H9 (cell line): ENCODE data around the gene GBA2. TPM values are rescaled to one million over a fixed set of nuclear protein-coding genes. Genes with fewer than 3 reads are reported as not detected.

Experiments used
- DNase-seq: peaks from one replicate; pipeline ENCODE4 v3.0.0-alpha.2; 2017
- H2AFZ ChIP-seq: one replicate; pipeline ENCODE4 v1.6.1; 2013; ENCODE audit warnings: mild to moderate bottlenecking, low read length, control low read depth, moderate library complexity
- H2AK5ac ChIP-seq: 2 replicates; pipeline ENCODE4 v1.6.1; 2013; ENCODE audit warnings: low read length, control low read depth, mixed read lengths; ENCODE audit not compliant: insufficient read length
- H2BK120ac ChIP-seq: one replicate; pipeline ENCODE4 v1.6.1; 2013; ENCODE audit warnings: low read depth, mild to moderate bottlenecking, low read length, control low read depth, inconsistent platforms; ENCODE audit not compliant: poor library complexity, severe bottlenecking
- H2BK12ac ChIP-seq: 2 replicates; pipeline ENCODE4 v1.6.1; 2013; ENCODE audit warnings: low read length, control low read depth, mixed read lengths, low read depth; ENCODE audit not compliant: insufficient read length
- H2BK15ac ChIP-seq: 2 replicates; pipeline ENCODE4 v1.6.1; 2013; ENCODE audit warnings: low read depth, low read length, control low read depth
- H2BK20ac ChIP-seq: one replicate; pipeline ENCODE4 v1.6.1; 2013; ENCODE audit warnings: low read depth, mild to moderate bottlenecking, low read length, control low read depth, inconsistent platforms; ENCODE audit not compliant: poor library complexity, severe bottlenecking
- H2BK5ac ChIP-seq: 2 replicates; pipeline ENCODE4 v1.6.1; 2013; ENCODE audit warnings: low read length, control low read depth, mixed read lengths; ENCODE audit not compliant: insufficient read length
- H3K14ac ChIP-seq: 2 replicates; pipeline ENCODE4 v1.6.1; 2013; ENCODE audit warnings: low read length, control low read depth; ENCODE audit not compliant: insufficient read depth
- H3K18ac ChIP-seq: 2 replicates; pipeline ENCODE4 v1.6.1; 2013; ENCODE audit warnings: low read depth, mild to moderate bottlenecking, mixed read lengths, low read length, control low read depth; ENCODE audit not compliant: insufficient read length
- H3K23ac ChIP-seq: 2 replicates; pipeline ENCODE4 v1.6.1; 2013; ENCODE audit warnings: low read length, control low read depth, mixed read lengths, low read depth; ENCODE audit not compliant: insufficient read length
- H3K23me2 ChIP-seq: 2 replicates; pipeline ENCODE4 v1.6.1; 2013; ENCODE audit warnings: low read depth, mild to moderate bottlenecking, mixed read lengths, low read length, control low read depth; ENCODE audit not compliant: insufficient read length, poor library complexity, severe bottlenecking
- H3K27ac ChIP-seq: 2 replicates; pipeline ENCODE4 v1.5.1; 2013; ENCODE audit warnings: low read length, control low read depth, mixed read lengths, low read depth; ENCODE audit not compliant: insufficient read length
- H3K27me3 ChIP-seq: 2 replicates; pipeline ENCODE4 v1.6.1; 2013; ENCODE audit warnings: low read length, control low read depth, inconsistent platforms; ENCODE audit not compliant: insufficient read depth
- H3K4ac ChIP-seq: 2 replicates; pipeline ENCODE4 v1.6.1; 2013; ENCODE audit warnings: low read depth, mild to moderate bottlenecking, control low read depth, inconsistent platforms, low read length, moderate library complexity
- H3K4me1 ChIP-seq: 2 replicates; pipeline ENCODE4 v1.6.1; 2013; ENCODE audit warnings: low read length, control low read depth, inconsistent platforms; ENCODE audit not compliant: insufficient read depth
- H3K4me2 ChIP-seq: 2 replicates; pipeline ENCODE4 v1.6.1; 2013; ENCODE audit warnings: low read length, control low read depth, mixed read lengths; ENCODE audit not compliant: insufficient read length, insufficient read depth
- H3K56ac ChIP-seq: 2 replicates; pipeline ENCODE4 v1.6.1; 2013; ENCODE audit warnings: low read depth, mild to moderate bottlenecking, mixed read lengths, low read length, control low read depth; ENCODE audit not compliant: insufficient read length
- H3K79me1 ChIP-seq: 2 replicates; pipeline ENCODE4 v1.6.1; 2013; ENCODE audit warnings: low read depth, mild to moderate bottlenecking, moderate library complexity, low read length, control low read depth, inconsistent platforms; ENCODE audit not compliant: insufficient read depth, poor library complexity, severe bottlenecking
- H3K79me2 ChIP-seq: 2 replicates; pipeline ENCODE4 v1.6.1; 2013; ENCODE audit warnings: low read length, control low read depth, inconsistent platforms; ENCODE audit not compliant: insufficient read depth
- H3K9ac ChIP-seq: 2 replicates; pipeline ENCODE4 v1.6.1; 2013; ENCODE audit warnings: low read length, control low read depth, mixed read lengths; ENCODE audit not compliant: insufficient read length; ENCODE audit errors: extremely low read depth
- H3K9me3 ChIP-seq: one replicate; pipeline ENCODE4 v1.6.1; 2013; ENCODE audit warnings: low read depth, low read length, inconsistent platforms; ENCODE audit not compliant: control insufficient read depth
- H3T11ph ChIP-seq: one replicate; pipeline ENCODE4 v1.6.1; 2013; ENCODE audit warnings: mild to moderate bottlenecking, low read length, control low read depth, inconsistent platforms
- H4K20me1 ChIP-seq: one replicate; pipeline ENCODE4 v1.6.1; 2013; ENCODE audit not compliant: control insufficient read depth, insufficient read length, insufficient read depth
- H4K5ac ChIP-seq: 2 replicates; pipeline ENCODE4 v1.6.1; 2013; ENCODE audit warnings: low read depth, mild to moderate bottlenecking, mixed read lengths, low read length, control low read depth; ENCODE audit not compliant: insufficient read length
- H4K8ac ChIP-seq: replicated peaks from 2 replicates; pipeline ENCODE4 v1.6.1; 2013; ENCODE audit warnings: low read length, control low read depth, mixed read lengths, low read depth; ENCODE audit not compliant: insufficient read length
- H4K91ac ChIP-seq: 2 replicates; pipeline ENCODE4 v1.6.1; 2013; ENCODE audit warnings: low read depth, mild to moderate bottlenecking, moderate library complexity, mixed read lengths, low read length, control low read depth; ENCODE audit not compliant: insufficient read length
- H3K27ac Mint-ChIP-seq, 3 experiments: 2 replicates in 2 of 3; 3 replicates in 1 of 3; pipeline ENCODE4 v1.8.0; 2020 to 2021; ENCODE audit warnings: mixed read lengths in 3 of 3, mild to moderate bottlenecking in 1 of 3, moderate library complexity in 1 of 3
- H3K27me3 Mint-ChIP-seq: 2 replicates; pipeline ENCODE4 v1.8.0; 2021; ENCODE audit warnings: low read depth, mild to moderate bottlenecking, moderate library complexity, mixed read lengths
- H3K36me3 Mint-ChIP-seq, 3 experiments: 2 replicates in 2 of 3; 3 replicates in 1 of 3; pipeline ENCODE4 v1.8.0; 2020 to 2021; ENCODE audit warnings: low read depth in 3 of 3, mixed read lengths in 3 of 3; ENCODE audit not compliant: insufficient read depth in 1 of 3
- H3K4me1 Mint-ChIP-seq, 2 experiments: 2 replicates each; pipeline ENCODE4 v1.8.0; 2020; ENCODE audit warnings: mixed read lengths in 2 of 2
- H3K4me3 Mint-ChIP-seq, 2 experiments: 2 replicates in 1 of 2; 3 replicates in 1 of 2; pipeline ENCODE4 v1.8.0; 2020 to 2021; ENCODE audit warnings: mild to moderate bottlenecking in 2 of 2, mixed read lengths in 2 of 2, moderate library complexity in 1 of 2
- H3K9me3 Mint-ChIP-seq, 2 experiments: 2 replicates in 1 of 2; 3 replicates in 1 of 2; pipeline ENCODE4 v1.8.0; 2020; ENCODE audit warnings: mild to moderate bottlenecking in 2 of 2, mixed read lengths in 2 of 2, moderate library complexity in 1 of 2
- CTCF ChIP-seq: fragments of 200-600 bp; sonication (generic); conservative IDR thresholded peaks from 3 replicates; pipeline ENCODE4 v1.8.0; 2021; ENCODE audit warnings: antibody characterized with exemption, mild to moderate bottlenecking
- WGBS: extraction: QIAGEN DNeasy Blood & Tissue Kit; methylation state at CpG from one replicate; pipeline ENCODE4 v1.1.7; 2013; ENCODE audit warnings: missing lambda C conversion rate, low lambda C conversion rate, mixed read lengths; ENCODE audit not compliant: insufficient read length; ENCODE audit errors: extremely low coverage; 5-methylcytosine and 5-hydroxymethylcytosine counted together
- total RNA-seq: library from RNA; stranded (reverse); gene quantifications from 2 replicates; pipeline ENCODE4 v1.2.1, GENCODE V29; 2021

The GBA2 gene
- total RNA-seq, 1 experiment from 2014 or later: 103 TPM

DNA sequence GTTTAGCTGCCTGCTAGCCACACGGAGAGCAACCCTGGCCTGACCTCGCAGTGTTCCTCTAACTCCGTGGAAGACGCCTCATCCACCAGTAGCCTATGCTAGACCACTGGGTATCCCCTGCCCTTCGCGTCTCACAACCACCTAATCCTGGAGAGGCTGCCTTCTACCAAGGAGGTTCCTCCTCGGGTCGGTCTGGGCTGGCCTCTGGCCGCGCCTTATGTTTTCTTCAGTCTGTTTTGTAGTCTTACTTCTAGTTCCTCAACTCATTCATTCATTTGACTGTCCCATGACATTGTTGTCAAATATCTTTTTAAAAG lies 57.7 kb downstream of the GBA2 start:
- Histone ChIP-seq H3K4ac (no peak overlapping the region), H3K18ac (no peak overlapping the region), H3K9ac (no peak overlapping the region), H3K4me1 (peaks cover 3% of the 10 kb centered on the region; the same call in 1 of the 2 replicates), H4K20me1 (no peaks in the 10 kb centered on the region), H3K23ac (no peak overlapping the region), H3K27me3 (no peaks in the 10 kb centered on the region), H3K56ac (no peak overlapping the region), H3K79me1 (no peaks in the 10 kb centered on the region), H4K91ac (no peak overlapping the region), H3K79me2 (no peaks in the 10 kb centered on the region; the same call in 1 of the 2 replicates), H2BK120ac (no peak overlapping the region), H2AK5ac (no peak overlapping the region), H2BK12ac (no peak overlapping the region), H3K14ac (no peak overlapping the region), H2AFZ (no peak overlapping the region), H2BK5ac (no peak overlapping the region), H3T11ph (no peak overlapping the region), H4K8ac (no peak overlapping the region), H4K5ac (no peak overlapping the region), H2BK15ac (no peak overlapping the region), H3K9me3 (no peaks in the 10 kb centered on the region), H3K4me2 (peak overlapping the region; percentile 65), H3K27ac (no peak overlapping the region), H3K23me2 (peaks cover 6% of the 10 kb centered on the region), H2BK20ac (no peak overlapping the region)
- H3K27ac Mint-ChIP-seq: peak overlapping the region in 2 of 3 experiments; percentile 48 to 85; a peak in 1 of 7 replicates
- H3K27me3 Mint-ChIP-seq: no peaks in the 10 kb centered on the region; the same call in 1 of the 2 replicates
- H3K4me3 Mint-ChIP-seq: peak overlapping the region; percentile 84 to 93
- H3K9me3 Mint-ChIP-seq: peaks cover 0 to 2% of the 10 kb centered on the region in 2 experiments; a peak in 2 of 5 replicates
- peaks cover 27 to 30% of the 10 kb centered on the region in 2 experiments for H3K4me1 Mint-ChIP-seq
- WGBS: no CpG with 5 or more reads among the region's 10 CpGs
- H3K36me3 Mint-ChIP-seq: peaks cover 8 to 25% (median 19%) of the 10 kb centered on the region in 3 experiments
- no peak for TF ChIP-seq CTCF
- DNase-seq: peak; percentile 64
